Fibroblast of lung (primary cell): ENCODE measurements around the gene RBBP8. TPM values are rescaled to one million over a fixed set of nuclear protein-coding genes. Genes with fewer than 3 reads are reported as not detected.

Experiments used
- DNase-seq, 2 donors: peaks; one replicate each; pipeline versions ENCODE4 v3.0.0 to v3.0.0-alpha.2; 2010; ENCODE audit warnings: low read depth in 2 of 2
- H2AFZ ChIP-seq: 2 replicates; pipeline ENCODE4 v1.5.1; 2012; ENCODE audit warnings: low read length, control low read depth, inconsistent platforms
- H3K27ac ChIP-seq: 2 replicates; pipeline ENCODE4 v1.5.1; 2011; ENCODE audit warnings: low read length, control low read depth; ENCODE audit not compliant: insufficient read depth
- H3K27me3 ChIP-seq: 2 replicates; pipeline ENCODE4 v1.5.1; 2011; ENCODE audit warnings: mild to moderate bottlenecking, low read length; ENCODE audit not compliant: control insufficient read depth, insufficient read depth
- H3K36me3 ChIP-seq: 2 replicates; pipeline ENCODE4 v1.5.1; 2011; ENCODE audit warnings: low read length; ENCODE audit not compliant: control insufficient read depth, insufficient read depth
- H3K4me1 ChIP-seq: 2 replicates; pipeline ENCODE4 v1.5.1; 2011; ENCODE audit warnings: low read length; ENCODE audit not compliant: control insufficient read depth, insufficient read depth; ENCODE audit errors: extremely low read depth
- H3K4me2 ChIP-seq: 2 replicates; pipeline ENCODE4 v1.5.1; 2011; ENCODE audit warnings: low read length, control low read depth; ENCODE audit not compliant: insufficient read depth; ENCODE audit errors: extremely low read depth
- H3K4me3 ChIP-seq, 4 experiments: fragments of 200-600 bp in 1 of 4; sonication (generic) in 1 of 4; replicated peaks in 1 of 4; 2 replicates each; pipeline ENCODE4 v1.5.1; 2011 to 2016; ENCODE audit warnings: low read length in 4 of 4, low read depth in 3 of 4, mild to moderate bottlenecking in 3 of 4, control low read depth in 2 of 4, inconsistent platforms in 1 of 4, mixed read lengths in 1 of 4; ENCODE audit not compliant: insufficient read depth in 1 of 4; ENCODE audit errors: control extremely low read depth in 1 of 4
- H3K79me2 ChIP-seq: 2 replicates; pipeline ENCODE4 v1.5.1; 2012; ENCODE audit warnings: mild to moderate bottlenecking, low read length, inconsistent platforms; ENCODE audit not compliant: control insufficient read depth, insufficient read depth
- H3K9ac ChIP-seq: 2 replicates; pipeline ENCODE4 v1.5.1; 2011; ENCODE audit warnings: mild to moderate bottlenecking, low read length, control low read depth; ENCODE audit not compliant: insufficient read depth
- H3K9me3 ChIP-seq: 2 replicates; pipeline ENCODE4 v1.5.1; 2012; ENCODE audit warnings: low read depth, low read length; ENCODE audit not compliant: control insufficient read depth, insufficient read depth
- H4K20me1 ChIP-seq: 2 replicates; pipeline ENCODE4 v1.5.1; 2011; ENCODE audit warnings: low read length; ENCODE audit not compliant: control insufficient read depth, insufficient read depth; ENCODE audit errors: extremely low read depth
- CTCF ChIP-seq, 2 donors: IDR thresholded peaks in 1 of 2; conservative IDR thresholded peaks in 1 of 2; 1 replicate in 1 of 2; 2 replicates in 1 of 2; pipeline ENCODE4 v1.5.1; 2011 to 2012; ENCODE audit warnings: low read length in 2 of 2, control low read depth in 1 of 2, inconsistent platforms in 1 of 2, low read depth in 1 of 2, mild to moderate bottlenecking in 1 of 2
- EZH2 ChIP-seq: IDR thresholded peaks from 2 replicates; pipeline ENCODE4 v1.5.1; 2012; ENCODE audit warnings: low read length, control low read depth, mild to moderate bottlenecking; ENCODE audit errors: missing control alignments
- polyA plus RNA-seq, 2 donors: library from polyadenylated mRNA; depleted of rRNA in 1 of 2; stranded (reverse) in 1 of 2; unstranded in 1 of 2; fragments of >200 nt; gene quantifications; 2 replicates each; pipeline ENCODE4 v1.2.1, GENCODE V29; 2011 to 2012; ENCODE audit warnings: missing spikeins in 1 of 2
- total RNA-seq: library from RNA; depleted of rRNA; stranded (reverse); fragments of >200 nt; gene quantifications from 2 replicates; pipeline ENCODE4 v1.2.1, GENCODE V29; 2014

RBBP8 gene
- total and polyA plus RNA-seq, 2 donors (not counting 1 experiment from before 2014, with no cell fraction given): 17.8 to 21.0 TPM

GRCh38 chr18:22988208-22988607, 55.1 kb downstream of the RBBP8 start:
- no peaks in the 10 kb centered on the region for H3K79me2 ChIP-seq
- DNase-seq: no peak
- no peak for TF ChIP-seq CTCF (conservative IDR thresholded peaks at IDR 0.05 in 1 of 2, IDR thresholded peaks at IDR 0.05 in 1 of 2; ENCODE audit: low read depth in 1 of 2, low read length in 2 of 2)
- TF ChIP-seq EZH2: no peak
- no peaks in the 10 kb centered on the region for H3K27me3 ChIP-seq
- no peaks in the 10 kb centered on the region for H3K9me3 ChIP-seq
- H4K20me1 ChIP-seq: no peaks in the 10 kb centered on the region
- no peak overlapping the region for H2AFZ ChIP-seq
- no peak overlapping the region for H3K27ac ChIP-seq
- no peak overlapping the region for H3K4me2 ChIP-seq
- H3K4me3 ChIP-seq: no peak overlapping the region
- H3K4me1 ChIP-seq: no peaks in the 10 kb centered on the region
- no peak overlapping the region for H3K9ac ChIP-seq
- no peaks in the 10 kb centered on the region for H3K36me3 ChIP-seq

GRCh38 chr18:22998344-22998743, 65.2 kb downstream of the RBBP8 start:
- Histone ChIP-seq H3K9ac (no peak overlapping the region), H3K9me3 (no peaks in the 10 kb centered on the region), H3K79me2 (no peaks in the 10 kb centered on the region), H4K20me1 (no peaks in the 10 kb centered on the region), H3K27ac (no peak overlapping the region), H3K4me3 (no peak overlapping the region), H3K27me3 (no peaks in the 10 kb centered on the region), H3K4me1 (no peaks in the 10 kb centered on the region), H2AFZ (no peak overlapping the region), H3K4me2 (no peak overlapping the region), H3K36me3 (no peaks in the 10 kb centered on the region)
- no peak for TF ChIP-seq CTCF (conservative IDR thresholded peaks at IDR 0.05 in 1 of 2, IDR thresholded peaks at IDR 0.05 in 1 of 2; ENCODE audit: low read depth in 1 of 2, low read length in 2 of 2)
- no peak for TF ChIP-seq EZH2
- peak in 1 of 2 donors; percentile 62 for DNase-seq

- Histone ChIP-seq H3K9ac (no peak overlapping the region), H3K79me2 (no peaks in the 10 kb centered on the region), H3K9me3 (no peaks in the 10 kb centered on the region), H3K4me2 (no peak overlapping the region), H3K27ac (no peak overlapping the region), H4K20me1 (no peaks in the 10 kb centered on the region), H3K4me3 (no peak overlapping the region), H3K27me3 (no peaks in the 10 kb centered on the region), H2AFZ (no peak overlapping the region), H3K36me3 (no peaks in the 10 kb centered on the region), H3K4me1 (no peaks in the 10 kb centered on the region)
- DNase-seq: peak in 1 of 2 donors; percentile 79
- TF ChIP-seq CTCF (conservative IDR thresholded peaks at IDR 0.05 in 1 of 2, IDR thresholded peaks at IDR 0.05 in 1 of 2; ENCODE audit: low read depth in 1 of 2, low read length in 2 of 2) (no peak), EZH2 (no peak)
Measured at GRCh38 chr18:22999212-22999611, 66.1 kb downstream of the RBBP8 start.
